ENCODE data around the gene NPVF.
A peak's percentile ranks its signal among the peaks of the same experiment; 100 is the strongest.

Gene NPVF

GRCh38 chr7:25228386-25228785 lies at the start of gene NPVF:
Gene NPVF, minus strand, starts transcription at chr7:25228486. Its CDS starts 47 bp downstream, at chr7:25228439.
- no peak for TF ChIP-seq POLR2A (IDR thresholded peaks at IDR 0.05; ENCODE audit: low read depth, low read length)
- DNase-seq (ENCODE audit: insufficient read length, low spot score) (no peak), FAIRE-seq (no peak)

GRCh38 chr7:25272265-25272664 lies 44.0 kb upstream of the NPVF start:
- no peak for TF ChIP-seq POLR2A (IDR thresholded peaks at IDR 0.05; ENCODE audit: low read depth, low read length)
- no peak for FAIRE-seq
- DNase-seq (ENCODE audit: insufficient read length, low spot score), result no peak

GRCh38 chr7:25263337-25263736 lies 35.1 kb upstream of the NPVF start:
- no peak for DNase-seq (ENCODE audit: insufficient read length, low spot score)
- TF ChIP-seq POLR2A (IDR thresholded peaks at IDR 0.05; ENCODE audit: low read depth, low read length), result no peak
- no peak for FAIRE-seq

GRCh38 chr7:25262586-25262985 lies 34.3 kb upstream of the NPVF start:
- FAIRE-seq (no peak), DNase-seq (ENCODE audit: insufficient read length, low spot score) (peak; percentile 31)
- TF ChIP-seq POLR2A (IDR thresholded peaks at IDR 0.05; ENCODE audit: low read depth, low read length), result no peak

- no peak for TF ChIP-seq POLR2A (IDR thresholded peaks at IDR 0.05; ENCODE audit: low read depth, low read length)
- DNase-seq (ENCODE audit: insufficient read length, low spot score), result no peak
- FAIRE-seq, result no peak
Observed at GRCh38 chr7:25261545-25262140, 33.4 kb upstream of the NPVF start.

- FAIRE-seq (no peak), DNase-seq (ENCODE audit: insufficient read length, low spot score) (no peak)
- TF ChIP-seq POLR2A (IDR thresholded peaks at IDR 0.05; ENCODE audit: low read depth, low read length), result no peak
Observed at GRCh38 chr7:25260862-25261494, 32.7 kb upstream of the NPVF start.

GRCh38 chr7:25259487-25260243 lies 31.4 kb upstream of the NPVF start:
- peak; percentile 59 for DNase-seq (ENCODE audit: insufficient read length, low spot score)
- no peak for TF ChIP-seq POLR2A (IDR thresholded peaks at IDR 0.05; ENCODE audit: low read depth, low read length)
- FAIRE-seq, result peak; percentile 52

GRCh38 chr7:25256333-25256819 lies 28.1 kb upstream of the NPVF start:
- no peak for TF ChIP-seq POLR2A (IDR thresholded peaks at IDR 0.05; ENCODE audit: low read depth, low read length)
- FAIRE-seq, result no peak
- no peak for DNase-seq (ENCODE audit: insufficient read length, low spot score)

- DNase-seq (ENCODE audit: insufficient read length, low spot score), result no peak
- no peak for FAIRE-seq
- no peak for TF ChIP-seq POLR2A (IDR thresholded peaks at IDR 0.05; ENCODE audit: low read depth, low read length)
Observed at GRCh38 chr7:25255611-25256332, 27.5 kb upstream of the NPVF start.

- no peak for FAIRE-seq
- DNase-seq (ENCODE audit: insufficient read length, low spot score), result no peak
- TF ChIP-seq POLR2A (IDR thresholded peaks at IDR 0.05; ENCODE audit: low read depth, low read length), result no peak
Observed at GRCh38 chr7:25254604-25255003, 26.3 kb upstream of the NPVF start.

- FAIRE-seq (no peak), DNase-seq (ENCODE audit: insufficient read length, low spot score) (no peak)
- TF ChIP-seq POLR2A (IDR thresholded peaks at IDR 0.05; ENCODE audit: low read depth, low read length), result no peak
Observed at GRCh38 chr7:25253714-25254113, 25.4 kb upstream of the NPVF start.

- DNase-seq (ENCODE audit: insufficient read length, low spot score), result no peak
- TF ChIP-seq POLR2A (IDR thresholded peaks at IDR 0.05; ENCODE audit: low read depth, low read length), result no peak
- no peak for FAIRE-seq
Observed at GRCh38 chr7:25250386-25250785, 22.1 kb upstream of the NPVF start.

GRCh38 chr7:25249772-25250171 lies 21.5 kb upstream of the NPVF start:
- TF ChIP-seq POLR2A (IDR thresholded peaks at IDR 0.05; ENCODE audit: low read depth, low read length), result no peak
- FAIRE-seq (no peak), DNase-seq (ENCODE audit: insufficient read length, low spot score) (no peak)

GRCh38 chr7:25246306-25246705 lies 18.0 kb upstream of the NPVF start:
- no peak for TF ChIP-seq POLR2A (IDR thresholded peaks at IDR 0.05; ENCODE audit: low read depth, low read length)
- DNase-seq (ENCODE audit: insufficient read length, low spot score) (no peak), FAIRE-seq (no peak)

All from H54 (cell line).